Measurements from ENCODE around the gene COL4A2.
"Not testable (repeated sequence)": the region's sequence is repeated elsewhere in the genome, so short reads cannot be mapped to it uniquely, and the experiment has no call there.

The COL4A2 gene

DNA sequence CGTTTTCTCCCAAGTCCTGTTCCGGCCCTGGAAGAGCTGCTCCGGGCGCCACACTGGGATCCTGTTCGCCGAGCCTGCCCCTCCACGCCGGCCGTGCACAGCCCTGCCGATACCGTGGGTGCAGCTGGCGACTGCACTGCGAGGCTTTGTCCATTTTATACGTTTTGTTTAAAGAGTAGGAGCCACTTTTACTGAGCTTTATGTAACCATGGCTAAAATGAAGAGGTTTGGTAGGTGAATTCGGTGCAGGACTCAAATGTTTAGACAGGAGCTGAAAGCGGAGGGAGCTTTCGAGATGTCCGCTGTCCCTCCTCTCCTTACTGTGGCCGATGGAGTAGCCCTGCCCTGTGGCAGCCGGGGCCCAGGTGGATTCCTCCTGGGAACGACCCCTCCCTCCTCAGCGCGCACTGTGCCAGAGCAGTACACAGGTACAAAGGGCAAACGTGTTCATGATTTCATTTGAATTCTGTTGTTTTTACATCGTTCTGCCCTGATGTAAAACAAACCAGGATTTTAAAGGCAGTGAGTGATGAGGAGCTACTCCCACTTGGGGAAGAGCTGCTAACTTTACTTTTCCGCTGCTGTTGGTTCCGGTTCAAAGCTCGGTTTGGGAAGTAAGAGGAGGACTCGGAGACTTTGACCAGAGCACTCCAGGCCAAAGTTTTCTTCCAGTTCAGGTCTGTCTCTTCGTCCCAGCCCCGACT is 1.7 kb downstream of the COL4A2 start:
- no peak for DNase-seq

DNA sequence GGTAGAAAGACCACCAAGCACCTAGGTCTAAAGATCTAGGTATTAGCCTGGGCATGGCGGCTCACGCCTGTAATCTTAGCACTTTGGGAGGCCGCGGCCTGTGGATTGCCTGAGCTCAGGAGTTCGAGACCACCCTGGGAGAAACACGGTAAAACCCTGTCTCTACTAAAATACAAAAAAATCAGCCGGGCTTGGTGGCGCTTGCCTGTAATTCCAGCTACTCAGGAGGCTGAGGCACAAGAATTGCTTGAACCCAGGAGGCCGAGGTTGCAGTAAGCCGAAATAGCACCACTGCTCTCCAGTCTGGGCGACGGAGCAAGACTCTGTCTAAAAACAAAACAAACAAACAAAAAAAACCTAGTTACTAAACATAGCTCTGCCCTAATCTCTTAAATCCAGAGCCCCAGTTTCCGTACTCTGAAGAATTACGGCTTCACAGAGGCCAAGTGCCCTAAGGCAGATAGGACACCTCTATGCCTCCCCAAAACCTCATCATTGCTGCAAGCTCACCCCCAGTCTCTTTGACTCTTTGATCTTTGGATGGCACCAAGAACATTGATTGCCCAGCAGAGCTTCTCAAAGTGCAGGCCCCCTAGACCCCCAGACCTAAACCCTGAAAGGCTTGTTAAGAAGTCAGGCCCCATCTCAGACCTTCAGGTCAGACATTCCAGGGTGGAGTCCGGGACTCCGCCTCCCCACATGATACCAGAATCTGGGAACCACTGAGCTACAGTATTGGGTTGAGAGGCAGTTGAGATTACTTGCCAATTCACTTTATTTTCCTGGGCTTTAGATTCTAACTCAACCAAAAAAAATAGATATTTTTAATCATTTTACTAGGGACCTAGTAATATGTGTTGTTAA is 2.8 kb downstream of the COL4A2 start:
- no peak for DNase-seq

DNA sequence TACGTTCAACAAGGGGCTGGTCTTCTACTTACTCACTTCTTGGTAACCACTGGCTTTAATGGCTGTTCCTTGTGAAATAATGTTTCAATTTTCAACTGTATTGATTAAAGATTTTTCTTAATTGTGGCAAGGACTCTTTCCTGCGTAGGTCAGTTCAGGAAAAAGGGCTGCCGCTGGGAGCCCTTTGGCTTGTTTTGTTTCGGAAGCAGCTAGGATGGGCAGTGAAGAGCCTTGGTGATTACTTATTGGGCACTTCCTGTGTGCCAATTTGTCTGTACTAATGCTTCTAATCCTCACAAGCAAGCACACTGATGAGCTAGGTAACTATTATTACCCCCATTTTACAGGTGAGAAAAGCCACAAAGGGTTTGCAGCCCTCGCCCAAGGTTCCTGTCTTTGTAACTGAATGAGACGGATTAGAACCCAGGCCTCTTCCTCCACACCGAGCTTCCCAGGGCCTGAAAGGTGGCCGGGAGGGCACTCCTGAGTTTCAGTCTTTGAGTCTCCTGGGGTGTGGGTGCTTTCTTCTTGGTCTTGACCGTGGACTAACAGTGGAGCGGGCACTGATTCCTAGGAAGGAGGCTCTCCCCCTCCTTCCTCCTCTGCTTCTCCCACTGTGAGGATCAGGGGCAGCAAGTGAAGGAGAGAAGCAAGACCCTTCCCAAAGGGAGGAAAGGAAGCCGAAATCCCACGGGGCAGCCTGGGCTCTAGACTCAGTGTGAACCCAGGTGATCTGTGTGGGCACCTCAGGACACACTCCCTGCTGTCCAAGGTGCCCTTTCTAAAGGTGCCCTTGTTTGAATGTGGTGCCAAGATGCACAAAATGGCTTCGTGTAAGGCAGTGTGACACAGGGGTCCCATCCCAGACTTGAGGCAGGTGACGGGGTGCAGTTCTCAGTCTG is 3.7 kb downstream of the COL4A2 start:
- no peak for DNase-seq

DNA sequence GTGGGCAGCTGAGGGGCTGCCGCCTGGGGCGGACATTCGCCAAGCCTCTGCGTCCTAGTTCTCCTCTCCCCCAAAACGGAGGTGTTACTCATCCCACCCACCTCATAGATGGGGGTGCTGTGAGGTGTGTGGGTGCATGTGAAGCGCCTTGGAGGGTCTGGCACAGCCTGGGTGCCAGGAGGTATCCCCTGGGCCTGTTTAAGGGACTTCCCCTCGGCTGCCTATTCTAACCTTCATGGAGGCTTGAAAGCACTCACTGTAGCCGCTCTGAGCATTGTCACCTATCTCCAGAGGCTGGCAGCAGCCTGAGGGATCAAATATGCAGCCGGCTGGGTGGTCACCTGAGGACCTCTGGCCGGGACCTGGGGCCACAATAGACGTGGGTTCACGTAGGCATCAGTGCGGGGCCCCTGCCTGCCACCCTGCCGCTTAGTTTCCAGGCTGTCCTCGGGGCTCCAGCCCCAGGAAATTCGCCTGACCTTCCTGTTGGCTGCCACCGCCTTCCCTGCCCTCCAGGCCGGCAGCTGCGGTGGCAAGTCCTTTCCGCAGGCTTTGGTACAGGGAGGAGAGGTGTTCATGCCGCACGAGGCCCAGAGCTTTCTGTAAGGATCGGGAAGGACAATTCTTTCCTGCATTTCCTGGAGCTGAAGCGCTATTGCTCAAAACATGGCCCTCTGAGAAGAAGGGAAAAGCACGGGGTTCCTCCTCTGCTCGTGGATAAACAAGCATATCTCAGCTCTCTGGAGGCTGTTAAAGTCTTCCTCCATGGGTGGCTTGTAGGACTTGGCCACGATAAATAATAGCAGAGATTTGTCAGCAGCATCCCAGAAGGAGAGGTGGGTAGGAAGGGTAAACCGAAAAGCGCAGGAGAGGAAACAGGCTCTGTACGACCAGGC is 4.6 kb downstream of the COL4A2 start:
- no peak for DNase-seq

DNA sequence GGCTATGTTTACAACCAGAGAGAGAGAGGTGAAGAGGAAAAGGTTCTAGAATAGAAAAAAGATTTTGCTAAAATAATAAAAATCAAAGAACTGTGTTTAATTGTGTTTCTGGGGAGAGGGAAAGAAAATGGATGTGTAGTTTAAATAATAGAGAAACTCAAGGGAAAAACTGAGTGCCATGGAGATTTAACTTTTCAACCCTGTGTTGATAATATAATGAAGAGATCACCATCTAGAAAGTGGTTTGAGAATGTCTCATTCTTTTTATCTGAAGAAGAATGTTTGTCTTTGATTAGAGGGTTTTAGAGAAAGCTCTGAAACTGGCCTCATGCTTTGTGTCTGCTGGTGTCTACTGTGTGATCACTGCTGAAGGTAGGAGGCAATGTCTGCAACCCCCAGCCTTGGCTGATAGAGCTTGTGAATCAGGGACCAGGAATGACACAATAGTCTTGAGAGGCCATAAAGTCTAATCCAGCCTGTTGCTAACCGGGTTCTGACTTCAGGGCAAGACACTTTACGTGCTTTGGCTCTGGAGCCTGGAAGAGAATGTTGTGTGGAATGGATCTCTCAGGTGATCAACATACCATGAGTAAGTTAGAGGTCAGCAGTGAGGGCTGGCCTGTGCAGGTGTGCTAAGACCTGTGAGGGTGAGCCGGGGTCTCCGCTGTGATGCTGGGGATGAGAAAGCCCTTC is 5.4 kb downstream of the COL4A2 start:
- no peak for DNase-seq

DNA sequence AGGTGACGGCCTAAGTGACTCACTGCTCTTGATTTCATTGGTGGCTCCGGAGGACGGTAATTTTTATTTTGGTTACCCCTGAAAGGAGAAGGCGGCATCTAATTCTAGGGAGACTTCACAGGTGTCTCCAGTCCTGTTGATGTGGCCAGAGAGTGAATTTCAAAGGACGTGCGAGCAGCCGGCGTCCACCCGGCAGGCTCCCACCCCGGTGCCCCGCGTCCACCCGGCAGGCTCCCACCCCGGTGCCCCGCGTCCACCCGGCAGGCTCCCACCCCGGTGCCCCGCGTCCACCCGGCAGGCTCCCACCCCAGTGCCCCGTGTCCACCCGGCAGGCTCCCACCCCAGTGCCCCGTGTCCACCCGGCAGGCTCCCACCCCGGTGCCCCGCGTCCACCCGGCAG is 6.2 kb downstream of the COL4A2 start:
- DNase-seq = not testable (repeated sequence)

DNA sequence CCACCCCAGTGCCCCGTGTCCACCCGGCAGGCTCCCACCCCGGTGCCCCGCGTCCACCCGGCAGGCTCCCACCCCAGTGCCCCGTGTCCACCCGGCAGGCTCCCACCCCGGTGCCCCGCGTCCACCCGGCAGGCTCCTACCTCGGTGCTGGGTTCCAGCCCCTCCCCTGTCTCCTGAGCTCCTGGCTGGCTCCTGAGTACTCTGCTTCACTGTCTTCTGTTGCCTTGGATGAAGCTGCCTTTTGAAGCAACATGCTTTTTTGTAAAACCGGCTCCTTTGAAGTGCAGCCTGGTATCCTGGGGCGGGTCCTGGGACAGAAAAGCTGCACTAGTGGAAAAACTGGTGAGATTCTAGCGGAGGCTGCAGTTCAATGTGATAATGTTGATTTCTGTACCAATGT is 6.6 kb downstream of the COL4A2 start:
- DNase-seq = not testable (repeated sequence)

DNA sequence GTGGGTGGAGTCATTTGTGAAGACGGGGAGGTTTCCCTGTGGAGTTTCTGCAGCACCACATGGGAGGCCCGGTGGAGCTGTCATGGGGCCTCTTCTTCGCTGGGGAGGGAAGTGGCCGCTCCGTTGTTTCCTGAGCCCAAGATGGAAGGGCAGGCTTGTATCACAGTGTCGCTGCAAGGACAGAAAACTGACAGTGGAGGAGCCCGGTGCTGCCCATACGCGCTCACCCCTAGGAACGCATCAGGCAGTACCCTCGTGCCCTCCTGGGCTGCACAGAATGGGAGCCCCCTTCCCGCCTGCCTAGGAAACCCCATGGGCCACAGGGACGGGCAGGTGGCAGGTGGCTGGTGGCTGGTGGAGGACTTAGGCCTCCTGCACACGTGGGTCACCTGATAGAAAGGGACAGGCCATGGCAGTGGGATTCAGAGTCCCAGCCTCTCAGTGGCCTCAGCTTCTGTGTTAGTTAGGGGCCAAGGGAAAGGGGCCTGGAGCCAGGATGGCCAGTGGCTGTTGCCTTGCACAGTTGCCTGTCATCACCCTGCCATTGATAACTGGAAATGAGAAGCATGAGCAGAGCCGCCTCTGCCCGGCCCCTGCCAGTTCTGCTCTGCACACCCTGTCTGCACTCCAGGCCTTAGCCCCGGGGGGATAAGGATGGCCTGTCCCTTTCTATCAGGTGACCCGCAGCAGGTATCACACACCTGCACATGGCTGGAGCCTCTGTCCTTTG is 7.6 kb downstream of the COL4A2 start:
- DNase-seq = no peak

DNA sequence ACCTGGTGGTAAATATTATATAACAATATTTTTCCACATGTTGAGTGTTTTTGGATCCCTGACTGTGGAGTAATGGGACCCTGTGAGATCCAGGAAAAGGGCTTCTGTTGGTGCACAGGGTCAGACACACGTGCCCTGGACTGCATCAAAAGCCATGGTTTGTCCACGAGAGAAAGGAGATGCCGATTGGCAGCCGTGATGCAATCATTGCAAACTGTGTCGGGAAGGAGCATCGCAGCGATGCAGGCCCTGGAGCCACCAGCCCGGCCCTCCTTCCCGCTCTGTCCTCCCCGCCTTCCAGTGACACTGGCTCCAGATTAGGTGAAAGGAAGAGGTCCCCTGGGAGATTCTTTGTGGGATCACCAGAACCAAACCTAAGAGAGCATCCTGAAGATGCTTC is 9.1 kb downstream of the COL4A2 start:
- DNase-seq = no peak

DNA sequence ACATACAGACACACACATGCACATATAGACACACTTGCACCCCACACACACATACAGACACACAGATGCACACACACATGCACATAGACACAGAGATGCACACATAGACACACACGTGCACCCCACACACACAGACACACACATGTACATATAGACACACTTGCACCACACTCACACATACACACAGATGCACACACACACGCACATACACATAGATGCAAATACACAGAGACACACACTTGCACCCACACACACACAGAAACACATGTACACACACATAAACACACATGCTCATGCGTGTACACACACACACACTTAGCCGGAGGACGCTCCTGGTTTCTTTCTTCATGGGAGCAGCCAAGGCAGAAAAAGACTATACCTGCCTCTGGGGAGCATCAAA is 10.0 kb downstream of the COL4A2 start:
- no peak for DNase-seq

DNA sequence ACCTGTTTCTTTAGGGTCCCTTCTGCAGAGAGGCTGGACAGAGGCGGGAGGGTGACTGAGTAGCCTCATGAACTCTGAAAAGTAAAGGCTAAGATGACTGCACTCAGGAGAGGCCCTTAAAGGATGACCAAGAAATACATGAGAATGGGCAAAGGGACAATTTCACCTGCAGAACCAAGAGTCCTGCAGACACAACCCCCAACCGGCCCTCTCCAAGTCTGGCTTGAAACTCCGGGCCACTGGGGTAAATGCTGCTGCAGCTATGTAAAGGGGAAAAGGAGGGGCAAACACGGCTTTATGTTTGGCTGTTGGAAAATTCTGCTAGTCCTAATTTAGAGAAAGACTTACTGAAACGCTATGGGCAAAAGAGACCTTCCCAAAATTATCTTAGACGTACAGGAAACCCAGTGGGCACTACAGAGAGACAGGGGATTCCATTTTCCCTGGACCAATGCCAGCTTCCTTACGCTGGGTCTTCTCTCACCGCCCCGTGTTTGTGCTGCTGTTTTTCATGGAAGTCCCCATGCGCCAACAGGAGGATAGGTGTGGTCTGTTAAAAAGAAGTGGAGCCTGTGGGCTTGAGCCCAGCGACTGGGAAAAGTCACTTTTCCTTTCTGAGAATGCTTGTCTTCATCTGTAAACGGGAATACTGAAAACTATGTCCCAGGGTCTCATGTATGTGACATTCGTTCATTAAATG is 10.6 kb downstream of the COL4A2 start:
- no peak for DNase-seq

DNA sequence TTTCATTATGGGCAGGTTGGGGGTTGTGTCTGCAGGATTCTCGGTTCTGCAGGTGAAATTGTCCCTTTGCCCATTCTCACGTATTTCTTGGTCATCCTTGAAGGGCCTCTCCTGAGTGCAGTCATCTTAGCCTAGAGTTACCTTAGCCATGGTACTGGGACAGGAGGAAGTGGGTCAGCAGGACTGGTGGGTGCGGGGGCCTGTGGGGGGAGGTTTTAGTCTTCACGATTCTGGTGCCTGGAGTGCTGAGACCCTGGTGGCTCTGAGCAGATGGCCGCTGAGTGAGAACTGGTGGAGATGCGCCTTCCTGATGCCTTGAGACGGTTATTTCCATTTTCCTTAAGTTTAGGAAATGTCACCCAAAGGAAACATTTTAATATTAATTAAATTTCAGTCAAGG is 11.8 kb downstream of the COL4A2 start:
- no peak for DNase-seq

DNA sequence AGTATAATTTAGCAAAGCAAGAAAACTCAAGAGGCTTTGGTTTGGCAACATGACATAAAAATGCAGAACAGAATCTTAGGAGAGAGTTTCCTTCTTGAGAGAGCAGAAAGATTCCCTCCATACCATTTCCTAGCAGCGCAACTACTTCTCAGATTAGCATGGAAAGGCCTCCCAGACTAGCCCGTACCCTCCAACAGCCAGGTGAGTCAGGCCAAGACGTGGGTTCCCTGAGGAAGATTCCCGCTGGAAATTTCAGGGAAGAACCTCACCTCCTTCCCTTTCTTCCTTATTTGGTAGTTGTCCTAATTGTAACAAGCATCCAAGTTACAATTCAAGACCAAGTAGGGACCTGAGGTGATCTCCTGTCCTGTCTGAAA is 12.3 kb downstream of the COL4A2 start:
- DNase-seq = no peak

DNA sequence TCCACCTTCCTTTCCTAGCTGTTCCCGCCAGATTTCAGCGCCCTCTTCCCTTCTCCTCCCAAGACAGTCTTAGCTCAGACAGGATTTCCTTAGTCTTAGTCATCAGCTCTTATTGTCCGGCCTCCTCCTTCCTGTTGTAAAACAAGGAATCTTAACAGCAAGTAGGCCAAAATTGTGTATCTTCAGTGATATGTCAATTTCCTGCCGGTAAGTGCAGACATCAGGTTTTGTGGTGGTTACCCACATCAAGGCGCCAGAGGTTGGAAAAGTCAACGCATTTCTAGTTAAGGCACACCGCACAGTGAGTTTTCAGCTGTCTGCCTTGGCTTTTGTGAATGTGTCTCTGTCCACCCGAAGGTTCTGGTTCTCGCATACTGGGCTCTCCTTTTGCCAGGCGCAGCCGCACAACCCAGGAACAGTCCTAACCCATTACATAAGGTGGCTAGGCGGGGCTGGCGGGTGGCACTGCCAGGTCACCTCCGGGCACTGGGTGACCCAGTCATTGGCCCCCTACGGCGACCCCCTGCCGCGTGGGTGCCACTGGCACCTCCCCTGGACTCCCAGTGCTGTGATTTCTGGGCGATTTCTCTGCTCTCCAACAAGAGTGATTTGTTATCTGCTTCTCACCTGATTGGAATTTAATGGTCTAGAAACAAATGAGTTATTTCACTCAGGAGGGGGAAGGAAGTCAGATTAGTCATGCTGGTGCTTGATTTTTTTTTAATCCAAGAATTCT is 12.9 kb downstream of the COL4A2 start:
- DNase-seq = no peak

DNA sequence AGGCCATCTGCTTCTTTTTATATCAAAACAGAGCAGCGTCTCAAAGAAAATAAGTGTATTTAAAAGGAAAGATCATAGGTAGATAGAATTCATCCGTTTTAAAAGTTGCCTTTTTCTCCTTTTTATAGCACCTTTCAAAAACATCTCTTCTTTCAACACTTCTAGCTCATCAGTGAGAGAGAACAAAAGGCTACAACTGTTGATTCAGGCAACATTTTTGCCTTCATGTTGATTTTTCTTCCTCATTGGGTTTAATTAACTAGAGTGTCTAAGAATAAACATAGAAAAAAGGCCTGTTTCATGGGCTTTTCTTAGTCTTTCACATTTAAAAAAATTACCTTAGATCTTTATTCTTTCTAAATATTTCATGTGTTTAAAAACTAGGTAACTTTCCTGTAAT is 13.6 kb downstream of the COL4A2 start:
- DNase-seq = no peak

DNA sequence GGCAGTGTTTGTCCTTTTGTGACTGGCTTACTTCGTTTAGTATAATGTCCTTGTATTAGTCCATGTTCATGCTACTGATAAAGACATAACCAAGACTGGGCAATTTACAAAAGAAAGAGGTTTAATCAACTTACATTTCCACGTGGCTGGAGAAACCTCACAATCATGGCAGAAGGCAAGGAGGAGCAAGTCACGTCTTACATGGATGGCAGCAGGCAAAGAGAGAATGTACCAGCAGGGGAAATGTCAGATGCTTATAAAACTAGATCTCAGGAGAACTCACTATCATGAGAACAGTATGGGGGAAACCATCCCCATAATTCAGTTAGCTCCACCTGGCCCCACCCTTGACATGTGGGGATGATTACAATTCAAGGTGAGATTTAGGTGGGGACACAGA is 14.5 kb downstream of the COL4A2 start:
- DNase-seq = not testable (repeated sequence)

DNA sequence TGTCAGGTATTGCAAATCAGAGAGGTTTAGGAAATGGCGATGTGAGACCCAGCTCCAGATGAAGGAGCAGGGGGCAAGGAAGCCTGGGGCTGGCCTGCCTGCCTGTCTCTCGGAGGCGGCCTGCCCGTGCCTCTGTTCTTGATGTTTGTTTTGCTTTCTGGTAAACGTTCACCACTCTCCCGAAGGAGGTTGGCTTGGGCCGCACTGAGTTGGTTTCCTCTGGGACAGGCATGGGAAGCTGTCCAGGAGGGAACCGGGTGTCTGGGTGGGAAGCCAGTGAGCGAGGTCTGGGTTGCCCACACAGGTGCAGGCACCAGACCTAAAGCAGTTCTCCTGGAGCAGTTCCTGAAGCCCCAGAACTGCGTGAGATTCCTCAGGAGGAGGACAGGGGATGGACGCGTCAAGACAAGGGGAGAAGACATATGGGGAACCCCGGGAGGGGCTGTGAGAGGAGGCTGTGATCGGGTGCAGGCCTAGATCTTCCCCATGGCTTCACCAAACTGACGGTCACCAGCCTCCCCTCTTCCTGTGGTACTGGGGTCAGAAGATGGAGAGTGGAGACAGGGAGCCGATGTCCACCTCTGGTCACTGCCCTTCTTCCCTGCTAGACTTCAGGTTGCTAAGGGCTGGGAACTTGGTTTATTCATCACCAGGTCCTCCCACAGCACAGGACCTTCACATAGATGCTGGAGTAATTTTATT is 15.2 kb downstream of the COL4A2 start:
- no peak for DNase-seq

DNA sequence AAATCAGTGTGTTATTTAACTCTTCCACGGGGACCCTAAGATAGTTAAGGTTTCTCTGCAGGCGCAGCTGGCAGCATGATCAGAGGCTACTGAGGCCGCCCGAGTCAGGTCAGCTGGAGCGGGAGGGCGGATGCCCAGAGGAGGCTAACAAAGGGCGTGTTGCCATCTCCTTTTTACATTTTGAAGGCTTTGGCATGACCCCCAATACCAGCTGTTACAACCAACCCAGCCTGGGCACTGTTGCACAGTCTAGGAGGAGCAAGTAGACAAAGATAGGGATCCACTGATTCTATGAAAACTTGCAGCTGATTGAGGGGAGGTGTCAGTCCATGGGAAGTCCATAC is 15.7 kb downstream of the COL4A2 start:
- no peak for DNase-seq
